Putamen (tissue), 1 donor: ENCODE measurements around the gene ETHE1.
"Not testable (repeated sequence)": the region's sequence is repeated elsewhere in the genome, so short reads cannot be mapped to it uniquely, and the experiment has no call there.

Experiments used
- DNase-seq: peaks from one replicate; pipeline ENCODE4 v3.0.0-alpha.2; 2016; ENCODE audit warnings: low spot score

The ETHE1 gene

GRCh38 chr19:43524922-43525835, 1.8 kb downstream of the ETHE1 start:
- peak; percentile 37 for DNase-seq

DNA sequence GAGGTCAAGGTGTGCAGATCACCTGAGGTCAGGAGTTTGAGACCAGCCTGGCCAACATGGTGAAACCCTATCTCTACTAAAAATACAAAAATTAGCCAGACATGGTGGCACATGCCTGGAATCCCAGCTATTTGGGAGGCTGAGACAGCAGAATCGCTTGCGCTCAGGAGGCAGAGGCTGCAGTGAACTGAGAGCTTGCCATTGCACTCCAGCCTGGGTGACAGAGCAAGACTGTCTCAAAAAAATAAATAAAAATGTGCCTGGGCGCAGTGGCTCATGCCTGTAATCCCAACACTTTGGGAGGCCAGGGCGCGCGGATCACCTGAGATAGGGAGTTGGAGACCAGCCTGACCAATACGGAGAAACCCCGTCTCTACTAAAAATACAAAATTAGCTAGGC, 3.3 kb downstream of the ETHE1 start:
- DNase-seq: not testable (repeated sequence)

GRCh38 chr19:43522929-43523328, 4.1 kb downstream of the ETHE1 start:
- DNase-seq: no peak

DNA sequence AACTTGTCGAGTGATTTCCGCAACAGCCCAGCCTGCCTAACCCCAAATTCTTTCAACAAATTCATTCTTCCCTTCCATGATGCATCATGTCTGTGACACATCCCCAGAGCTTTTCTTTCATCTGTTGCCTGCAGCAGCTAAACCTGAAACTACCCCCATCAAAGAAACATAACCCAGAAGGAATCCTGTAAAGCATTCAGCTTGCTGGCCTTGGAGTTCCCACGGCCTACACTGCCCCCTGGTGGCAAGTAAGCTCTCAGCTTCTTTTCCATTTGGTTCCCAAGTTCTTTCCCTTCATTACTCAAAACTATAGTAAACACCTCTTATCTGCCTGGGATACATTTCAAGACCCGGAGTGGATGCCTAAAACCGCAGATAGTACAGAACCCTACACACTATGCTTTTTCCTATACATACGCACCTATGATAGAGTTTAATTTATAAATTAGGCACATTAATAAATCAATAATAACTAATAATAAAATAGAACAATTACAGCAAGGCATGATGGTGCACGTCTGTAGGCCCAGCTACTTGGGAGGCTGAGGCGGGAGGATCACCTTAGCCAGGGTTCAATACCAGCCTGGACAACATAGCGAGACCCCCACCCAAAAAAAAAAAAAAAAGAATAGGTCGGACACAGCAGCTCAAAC, 7.4 kb downstream of the ETHE1 start:
- peak; percentile 80 for DNase-seq

- DNase-seq: no peak
Measured at GRCh38 chr19:43518051-43518450, 8.9 kb downstream of the ETHE1 start.

DNA sequence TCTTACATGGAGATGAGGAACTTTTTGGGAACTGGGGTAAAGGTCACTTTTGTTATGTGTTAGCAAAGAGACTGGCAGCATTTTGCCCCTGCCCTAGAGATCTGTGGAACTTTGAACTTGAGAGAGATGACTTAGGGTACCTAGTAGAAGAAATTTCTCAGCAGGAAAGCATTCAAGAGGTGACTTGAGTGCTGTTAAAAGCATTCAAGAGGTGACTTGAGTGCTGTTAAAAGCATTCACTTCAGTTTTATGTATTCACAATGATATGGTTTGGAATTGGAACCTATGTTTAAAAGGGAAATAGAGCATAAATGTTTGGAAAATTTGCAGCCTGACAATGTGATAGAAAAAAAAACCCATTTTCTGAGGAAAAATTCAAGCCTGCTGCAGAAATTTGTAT, 14.6 kb downstream of the ETHE1 start:
- not testable (repeated sequence) for DNase-seq

- no peak for DNase-seq
Measured at GRCh38 chr19:43511324-43511723, 15.7 kb downstream of the ETHE1 start.

DNA sequence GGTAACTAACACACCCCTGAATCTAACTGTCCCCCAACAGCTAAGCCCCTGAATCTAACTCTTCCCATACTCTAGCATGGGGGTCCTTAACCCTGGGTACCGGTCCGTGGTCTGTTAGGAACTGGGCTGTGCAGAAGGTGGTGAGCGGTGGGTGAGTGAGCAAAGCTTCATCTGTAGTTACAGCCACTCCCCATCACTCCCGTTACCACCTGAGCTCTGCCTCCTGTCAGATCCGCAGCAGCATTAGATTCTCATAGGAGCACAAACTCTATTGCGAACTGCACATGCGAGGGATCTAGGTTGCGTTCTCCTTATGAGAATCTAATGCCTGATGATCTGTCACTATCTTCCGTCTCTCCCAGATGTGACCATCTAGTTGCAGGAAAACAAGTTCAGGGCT, 16.3 kb downstream of the ETHE1 start:
- no peak for DNase-seq

GRCh38 chr19:43507880-43508279, 19.1 kb downstream of the ETHE1 start:
- DNase-seq: no peak

GRCh38 chr19:43506629-43507028, 20.4 kb downstream of the ETHE1 start:
- DNase-seq: peak; percentile 76

- no peak for DNase-seq
Measured at GRCh38 chr19:43505941-43506340, 21.1 kb downstream of the ETHE1 start.

- no peak for DNase-seq
Measured at GRCh38 chr19:43505186-43505456, 21.9 kb downstream of the ETHE1 start.

- DNase-seq: no peak
Measured at GRCh38 chr19:43504426-43505185, 22.4 kb downstream of the ETHE1 start, which contains the start of gene PHLDB3. TSS of gene PHLDB3 (minus strand) at chr19:43504746. CDS start at chr19:43504118, 628 bp downstream.

GRCh38 chr19:43503501-43504425, 23.2 kb downstream of the ETHE1 start:
- peak; percentile 95 for DNase-seq

- DNase-seq: no peak
Measured at GRCh38 chr19:43502419-43502976, 24.5 kb downstream of the ETHE1 start.

DNA sequence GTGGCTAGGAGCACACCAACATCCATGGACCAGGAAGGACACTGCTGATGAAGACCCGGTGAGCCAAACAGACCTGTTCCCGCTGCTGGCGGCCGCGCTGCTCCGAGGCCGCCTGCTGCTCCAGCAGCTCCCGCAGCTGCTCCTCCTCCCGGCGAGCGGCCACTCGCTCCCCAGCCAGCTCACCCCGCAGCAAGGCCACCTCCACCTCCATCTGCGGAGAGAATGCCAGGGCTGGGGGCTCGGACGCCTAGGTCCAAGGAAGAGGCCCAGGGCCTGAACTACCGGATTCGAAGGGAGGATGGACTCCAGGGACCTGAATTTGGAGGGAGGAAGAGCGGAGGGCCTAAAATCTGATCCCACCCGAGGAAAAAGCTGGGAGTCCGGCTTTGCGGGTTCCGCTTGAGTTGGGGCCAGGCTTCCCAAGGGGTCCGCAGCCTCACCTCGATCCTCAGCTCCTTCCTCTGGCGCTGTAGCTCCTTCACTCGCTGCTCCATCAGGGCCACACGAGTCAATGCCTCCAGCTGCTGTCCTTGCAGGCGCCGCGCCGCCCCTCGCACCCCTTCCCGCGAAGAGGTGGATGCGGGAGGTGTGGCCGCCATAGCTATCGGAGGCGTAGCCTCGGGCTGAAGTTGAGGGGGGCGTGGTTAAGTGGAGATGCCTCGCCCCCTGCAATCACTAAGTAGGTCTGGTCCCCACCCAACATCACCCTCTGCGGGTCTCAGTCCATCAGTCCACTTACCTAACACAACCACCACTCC, 25.2 kb downstream of the ETHE1 start:
- DNase-seq: no peak

- no peak for DNase-seq
Measured at GRCh38 chr19:43499042-43499441, 28.0 kb downstream of the ETHE1 start.

DNA sequence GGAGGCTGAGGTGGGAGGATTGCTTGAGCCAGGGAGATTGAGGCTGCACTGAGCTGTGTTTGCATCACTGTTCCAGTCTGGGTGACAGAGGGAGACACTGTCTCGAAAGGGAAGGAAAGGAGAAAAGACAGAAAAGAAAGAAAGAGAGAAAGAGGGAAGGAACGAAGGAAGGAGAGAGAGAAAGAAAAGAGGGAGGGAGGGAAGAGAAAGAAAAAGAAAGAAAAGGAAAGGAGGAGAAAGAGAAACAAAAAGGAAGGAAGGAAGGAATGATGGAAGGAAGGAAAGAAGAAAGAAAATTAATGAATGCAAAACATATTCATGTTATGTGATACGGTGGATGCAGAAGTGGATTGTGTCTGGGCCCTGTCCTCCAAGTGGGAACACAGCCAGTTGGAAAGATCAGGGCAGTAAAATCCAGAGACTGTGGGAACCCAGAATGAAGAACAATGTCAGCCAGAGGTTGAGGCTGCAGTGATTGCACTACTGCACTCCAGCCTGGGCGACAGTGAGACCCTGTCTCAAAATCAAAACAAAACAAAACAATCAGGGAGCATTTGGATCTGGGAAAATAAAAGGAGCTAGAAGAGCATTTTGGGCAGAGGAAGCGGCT, 28.7 kb downstream of the ETHE1 start:
- DNase-seq: no peak

DNA sequence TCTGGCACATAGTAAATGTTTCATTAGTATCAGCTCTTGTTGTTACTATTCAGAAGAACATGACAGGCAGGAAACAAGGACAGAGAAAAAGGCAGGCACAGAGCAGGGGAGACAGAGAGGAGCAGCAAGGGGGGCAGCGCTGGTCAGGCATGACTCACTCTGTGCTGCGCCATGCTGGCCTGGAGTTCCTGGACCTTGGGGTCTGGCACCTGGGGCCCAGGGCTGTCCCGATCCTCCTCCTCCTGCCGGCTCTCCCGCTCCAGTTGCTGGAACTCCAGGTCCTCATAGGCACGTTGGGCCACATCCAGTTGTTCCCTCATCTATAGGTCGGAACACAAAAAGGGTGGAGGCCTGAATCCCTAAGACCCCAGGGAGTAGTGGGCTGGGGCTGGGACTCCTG, 30.0 kb downstream of the ETHE1 start:
- DNase-seq: no peak

GRCh38 chr19:43495082-43495481, 31.9 kb downstream of the ETHE1 start:
- DNase-seq: no peak
